Trophoblast cell (in vitro differentiated cells and primary cell): ENCODE results near the gene ECM1.
A peak's percentile ranks its signal among the peaks of the same experiment; 100 is the strongest.

ENCODE experiments used
- DNase-seq, 2 donors: peaks; one replicate each; pipeline ENCODE4 v3.0.0-alpha.2; 2016
- H2AFZ ChIP-seq: 2 replicates; pipeline ENCODE4 v1.6.1; 2013; ENCODE audit warnings: low read length, moderate library complexity, mild to moderate bottlenecking; ENCODE audit not compliant: insufficient read depth, poor library complexity
- H2AK5ac ChIP-seq: 2 replicates; pipeline ENCODE4 v1.6.1; 2013; ENCODE audit warnings: mild to moderate bottlenecking, low read length
- H2BK120ac ChIP-seq: 2 replicates; pipeline ENCODE4 v1.6.1; 2013; ENCODE audit warnings: low read length, mild to moderate bottlenecking, moderate library complexity; ENCODE audit not compliant: insufficient read depth, poor library complexity
- H2BK12ac ChIP-seq: 2 replicates; pipeline ENCODE4 v1.6.1; 2013; ENCODE audit warnings: mild to moderate bottlenecking, low read length, moderate library complexity
- H2BK5ac ChIP-seq: 2 replicates; pipeline ENCODE4 v1.6.1; 2013; ENCODE audit warnings: low read length, low read depth, moderate library complexity, mild to moderate bottlenecking; ENCODE audit not compliant: poor library complexity
- H3K14ac ChIP-seq: 2 replicates; pipeline ENCODE4 v1.6.1; 2013; ENCODE audit warnings: mild to moderate bottlenecking, low read length
- H3K18ac ChIP-seq: 2 replicates; pipeline ENCODE4 v1.6.1; 2013; ENCODE audit warnings: mild to moderate bottlenecking, low read length
- H3K23ac ChIP-seq: 2 replicates; pipeline ENCODE4 v1.6.1; 2013; ENCODE audit warnings: low read length
- H3K27ac ChIP-seq: 2 replicates; pipeline ENCODE4 v1.5.1; 2013; ENCODE audit warnings: low read depth, mild to moderate bottlenecking, inconsistent platforms, low read length, moderate library complexity
- H3K27me3 ChIP-seq: 2 replicates; pipeline ENCODE4 v1.6.1; 2013; ENCODE audit warnings: inconsistent platforms, mild to moderate bottlenecking, low read length, moderate library complexity; ENCODE audit not compliant: insufficient read depth
- H3K36me3 ChIP-seq, 2 experiments: 1 replicate in 1 of 2; 2 replicates in 1 of 2; pipeline ENCODE4 v1.6.1; 2013; ENCODE audit warnings: low read length in 2 of 2, mild to moderate bottlenecking in 2 of 2, moderate library complexity in 1 of 2; ENCODE audit not compliant: insufficient read depth in 2 of 2, control insufficient read depth in 1 of 2
- H3K4ac ChIP-seq: 2 replicates; pipeline ENCODE4 v1.6.1; 2013; ENCODE audit warnings: low read depth, mild to moderate bottlenecking, low read length, moderate library complexity
- H3K4me1 ChIP-seq, 2 experiments: 1 replicate in 1 of 2; 2 replicates in 1 of 2; pipeline ENCODE4 v1.6.1; 2013; ENCODE audit warnings: low read length in 2 of 2, mild to moderate bottlenecking in 2 of 2, moderate library complexity in 1 of 2; ENCODE audit not compliant: insufficient read depth in 2 of 2, control insufficient read depth in 1 of 2
- H3K4me2 ChIP-seq: 2 replicates; pipeline ENCODE4 v1.6.1; 2013; ENCODE audit warnings: inconsistent platforms, mild to moderate bottlenecking, low read length, moderate library complexity
- H3K4me3 ChIP-seq: 2 replicates; pipeline ENCODE4 v1.5.1; 2013; ENCODE audit warnings: mild to moderate bottlenecking, low read depth, low read length, inconsistent platforms
- H3K79me1 ChIP-seq: one replicate; pipeline ENCODE4 v1.6.1; 2013; ENCODE audit warnings: low read length
- H3K79me2 ChIP-seq: 2 replicates; pipeline ENCODE4 v1.6.1; 2013; ENCODE audit warnings: low read length, mild to moderate bottlenecking; ENCODE audit not compliant: control insufficient read depth, insufficient read depth, poor library complexity
- H3K9ac ChIP-seq: 2 replicates; pipeline ENCODE4 v1.6.1; 2013; ENCODE audit warnings: mild to moderate bottlenecking, low read length
- H3K9me3 ChIP-seq: 2 replicates; pipeline ENCODE4 v1.6.1; 2013; ENCODE audit warnings: low read depth, mild to moderate bottlenecking, control low read depth, inconsistent platforms, low read length; ENCODE audit not compliant: insufficient read depth
- H4K12ac ChIP-seq: 2 replicates; pipeline ENCODE4 v1.6.1; 2013; ENCODE audit warnings: low read depth, mild to moderate bottlenecking, low read length, moderate library complexity
- H4K8ac ChIP-seq: 2 replicates; pipeline ENCODE4 v1.6.1; 2013; ENCODE audit warnings: low read depth, mild to moderate bottlenecking, low read length, moderate library complexity
- H4K91ac ChIP-seq: one replicate; pipeline ENCODE4 v1.6.1; 2013; ENCODE audit warnings: low read depth, mild to moderate bottlenecking, low read length, moderate library complexity
- WGBS: extraction: QIAGEN DNeasy Blood & Tissue Kit; methylation state at CpG from one replicate; pipeline ENCODE4 v1.1.7; 2013; ENCODE audit warnings: missing lambda C conversion rate; ENCODE audit not compliant: insufficient read length, insufficient coverage; ENCODE audit errors: extremely low coverage; 5-methylcytosine and 5-hydroxymethylcytosine counted together

The ECM1 gene

GRCh38 chr1:150535511-150536287, 27.8 kb downstream of the ECM1 start:
- no peak overlapping the region for H4K91ac ChIP-seq
- WGBS = no CpG with 5 or more reads among the region's 14 CpGs

DNA sequence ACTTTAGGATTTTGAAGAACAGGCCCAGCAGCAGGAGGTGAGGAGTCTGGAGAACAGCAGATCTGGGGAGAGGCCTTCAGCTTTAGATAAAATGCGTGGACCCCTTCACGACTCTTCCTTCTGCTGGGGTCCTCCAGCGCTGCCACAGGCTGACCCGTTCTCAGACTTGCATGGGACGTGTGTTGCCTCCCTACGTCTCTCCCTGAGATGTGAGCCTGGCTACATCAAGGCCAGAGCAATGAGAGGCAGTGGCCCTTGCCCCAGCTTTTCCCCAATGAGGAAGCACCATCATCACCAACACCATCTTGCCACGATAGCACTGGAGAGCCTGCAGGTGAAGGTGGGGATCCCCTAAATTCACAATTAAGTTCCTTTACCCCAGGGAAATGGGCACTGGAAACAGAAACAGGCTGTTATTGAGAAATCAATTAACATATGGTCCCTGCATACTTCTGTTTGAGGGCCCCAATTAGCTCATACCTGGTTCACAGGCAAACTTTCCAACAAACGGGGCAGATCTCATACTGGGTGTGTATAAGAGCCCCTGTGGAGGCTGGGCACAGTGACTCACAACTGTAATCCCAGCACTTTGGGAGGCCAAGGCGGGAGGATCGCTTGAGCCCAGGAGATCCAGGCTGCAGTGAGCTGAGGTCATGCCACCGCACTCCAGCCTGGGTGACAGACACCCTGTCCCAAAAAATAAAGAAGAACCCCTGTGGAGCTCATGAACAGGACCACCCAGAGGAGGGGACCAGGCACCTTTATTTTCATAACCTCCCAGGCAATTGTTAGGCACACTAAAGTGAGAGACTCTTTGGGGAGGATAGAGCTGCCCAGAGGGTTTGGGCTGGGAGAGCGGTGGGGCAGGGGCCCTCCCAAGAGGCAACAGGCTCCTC, 29.2 kb downstream of the ECM1 start:
- H3K79me2 ChIP-seq = peaks cover 3% of the 10 kb centered on the region
- no peaks in the 10 kb centered on the region for H3K9me3 ChIP-seq
- H4K8ac ChIP-seq = peak overlapping the region; percentile 83
- no peak overlapping the region for H3K9ac ChIP-seq
- peak overlapping the region; percentile 90 for H2AFZ ChIP-seq
- H2BK120ac ChIP-seq = peak overlapping the region; percentile 99
- peak overlapping the region; percentile 98 for H2AK5ac ChIP-seq
- H3K27me3 ChIP-seq = no peaks in the 10 kb centered on the region
- peak overlapping the region; percentile 86 for H2BK12ac ChIP-seq
- DNase-seq = no peak
- H4K12ac ChIP-seq = peak overlapping the region; percentile 70
- WGBS = no CpG with 5 or more reads among the region's 12 CpGs
- H3K27ac ChIP-seq = peak overlapping the region; percentile 72
- peak overlapping the region; percentile 81 for H3K4ac ChIP-seq
- peak overlapping the region; percentile 86 for H3K18ac ChIP-seq
- H3K4me1 ChIP-seq = peaks cover 26 to 31% of the 10 kb centered on the region in 2 experiments
- H2BK5ac ChIP-seq = peak overlapping the region; percentile 95
- H3K4me2 ChIP-seq = no peak overlapping the region
- peak overlapping the region; percentile 87 for H3K14ac ChIP-seq
- no peak overlapping the region for H3K23ac ChIP-seq
- no peaks in the 10 kb centered on the region for H3K36me3 ChIP-seq
- peak overlapping the region; percentile 99 for H4K91ac ChIP-seq
- peaks cover 16% of the 10 kb centered on the region for H3K79me1 ChIP-seq
- no peak overlapping the region for H3K4me3 ChIP-seq

More at GRCh38 chr1:150535511-150536287, 27.8 kb downstream of the ECM1 start:
- Histone ChIP-seq H3K14ac (no peak overlapping the region), H3K4me3 (no peak overlapping the region), H3K18ac (no peak overlapping the region), H3K4me1 (peaks cover 29 to 36% of the 10 kb centered on the region in 2 experiments), H3K9ac (no peak overlapping the region), H2AK5ac (no peak overlapping the region), H2BK5ac (no peak overlapping the region), H3K4me2 (peak overlapping the region; percentile 5), H4K12ac (no peak overlapping the region), H4K8ac (no peak overlapping the region), H3K79me1 (peaks cover 17% of the 10 kb centered on the region), H2BK120ac (no peak overlapping the region), H3K9me3 (no peaks in the 10 kb centered on the region), H3K79me2 (peaks cover 3% of the 10 kb centered on the region), H3K27ac (peak overlapping the region; percentile 8), H2BK12ac (no peak overlapping the region), H3K23ac (no peak overlapping the region), H3K4ac (no peak overlapping the region), H3K36me3 (no peaks in the 10 kb centered on the region), H3K27me3 (no peaks in the 10 kb centered on the region), H2AFZ (no peak overlapping the region)
- DNase-seq = peak; percentile 99

DNA sequence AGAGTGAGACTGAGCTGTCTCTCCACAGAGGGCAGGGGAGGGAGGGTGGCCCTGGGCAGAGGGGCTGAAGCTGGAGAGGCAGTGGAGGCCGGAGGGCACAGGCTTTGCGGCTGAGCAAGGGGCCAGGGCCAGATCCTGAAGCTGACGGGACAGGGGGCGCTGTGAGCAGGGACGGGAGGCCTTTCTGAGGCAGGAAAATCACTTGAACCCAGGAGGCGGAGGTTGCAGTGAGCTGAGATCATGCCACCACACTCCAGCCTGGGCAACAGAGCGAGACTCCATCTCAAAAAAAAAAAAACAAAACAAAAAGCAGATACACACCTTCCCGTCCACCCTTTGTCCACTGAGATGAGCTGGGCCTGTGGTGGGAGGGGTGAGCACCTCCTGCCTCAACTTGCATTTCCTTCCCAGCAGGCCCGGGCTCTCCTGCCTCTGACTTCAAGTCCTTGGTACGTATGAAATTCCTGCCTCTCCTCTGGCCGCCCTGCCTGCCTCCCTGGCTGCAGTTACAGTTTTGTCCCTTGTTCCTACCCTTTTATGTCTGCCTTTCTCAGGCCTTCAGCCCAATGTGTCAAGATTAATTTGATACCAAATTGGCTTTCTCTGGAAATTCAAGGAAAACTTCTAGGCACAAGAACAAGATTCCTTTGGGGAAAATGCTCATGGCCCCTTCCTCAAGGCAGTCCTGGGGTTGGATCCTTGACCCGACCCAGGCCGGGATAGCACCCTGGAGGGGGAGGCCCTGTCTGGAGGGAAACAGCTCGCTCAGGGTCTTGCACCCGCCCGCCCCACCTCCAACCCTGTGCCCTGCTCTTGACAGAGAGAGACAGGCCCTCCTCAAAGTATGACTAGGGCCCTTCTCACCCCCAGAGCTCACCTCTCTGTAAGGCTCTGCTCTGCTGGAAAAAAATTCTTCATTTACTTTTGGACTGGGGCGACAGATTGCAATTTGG, 30.1 kb downstream of the ECM1 start:
- Histone ChIP-seq H4K91ac (peak overlapping the region; percentile 99), H3K79me1 (peaks cover 13% of the 10 kb centered on the region), H3K36me3 (no peaks in the 10 kb centered on the region), H3K4me1 (peaks cover 22 to 29% of the 10 kb centered on the region in 2 experiments), H3K27ac (peak overlapping the region; percentile 72), H4K8ac (peak overlapping the region; percentile 83), H3K9ac (no peak overlapping the region), H3K23ac (no peak overlapping the region), H2AK5ac (peak overlapping the region; percentile 98), H3K4me3 (no peak overlapping the region), H2AFZ (peak overlapping the region; percentile 90), H3K9me3 (no peaks in the 10 kb centered on the region), H2BK12ac (peak overlapping the region; percentile 86), H3K79me2 (peaks cover 3% of the 10 kb centered on the region), H3K14ac (peak overlapping the region; percentile 87), H3K4ac (peak overlapping the region; percentile 81), H3K18ac (peak overlapping the region; percentile 86), H2BK5ac (peak overlapping the region; percentile 95), H2BK120ac (peak overlapping the region; percentile 99), H3K4me2 (no peak overlapping the region), H4K12ac (peak overlapping the region; percentile 70), H3K27me3 (no peaks in the 10 kb centered on the region)
- peak; percentile 80 for DNase-seq
- no CpG with 5 or more reads among the region's 17 CpGs for WGBS
